ENCODE measurements around the gene MTR.

- TF ChIP-seq EZH2phosphoT487 (IDR thresholded peaks at IDR 0.05; ENCODE audit: borderline replicate concordance, low read length) (no peak), EZH2 (IDR thresholded peaks at IDR 0.05; ENCODE audit: low read length, unreplicated experiment) (no peak)
- TF ChIP-seq, protein P1, sequence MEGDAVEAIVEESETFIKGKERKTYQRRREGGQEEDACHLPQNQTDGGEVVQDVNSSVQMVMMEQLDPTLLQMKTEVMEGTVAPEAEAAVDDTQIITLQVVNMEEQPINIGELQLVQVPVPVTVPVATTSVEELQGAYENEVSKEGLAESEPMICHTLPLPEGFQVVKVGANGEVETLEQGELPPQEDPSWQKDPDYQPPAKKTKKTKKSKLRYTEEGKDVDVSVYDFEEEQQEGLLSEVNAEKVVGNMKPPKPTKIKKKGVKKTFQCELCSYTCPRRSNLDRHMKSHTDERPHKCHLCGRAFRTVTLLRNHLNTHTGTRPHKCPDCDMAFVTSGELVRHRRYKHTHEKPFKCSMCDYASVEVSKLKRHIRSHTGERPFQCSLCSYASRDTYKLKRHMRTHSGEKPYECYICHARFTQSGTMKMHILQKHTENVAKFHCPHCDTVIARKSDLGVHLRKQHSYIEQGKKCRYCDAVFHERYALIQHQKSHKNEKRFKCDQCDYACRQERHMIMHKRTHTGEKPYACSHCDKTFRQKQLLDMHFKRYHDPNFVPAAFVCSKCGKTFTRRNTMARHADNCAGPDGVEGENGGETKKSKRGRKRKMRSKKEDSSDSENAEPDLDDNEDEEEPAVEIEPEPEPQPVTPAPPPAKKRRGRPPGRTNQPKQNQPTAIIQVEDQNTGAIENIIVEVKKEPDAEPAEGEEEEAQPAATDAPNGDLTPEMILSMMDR (conservative IDR thresholded peaks at IDR 0.05; ENCODE audit: low read depth, low read length) = no peak
Observed at GRCh38 chr1:236809148-236809547, 14.1 kb downstream of the MTR start.
